Activated CD4-positive, alpha-beta T cell treated with anti-CD3 and anti-CD28 coated beads for 36 hours (primary cell): Measurements from ENCODE around the gene TGM2. TPM values are rescaled to one million over a fixed set of nuclear protein-coding genes. Genes with fewer than 3 reads are reported as not detected.

ENCODE experiments used
- ATAC-seq: fragments of 200-7000 bp; cut with Tn5 transposase; one replicate; pipeline ENCODE4 v1.10.0; 2021; ENCODE audit warnings: mild to moderate bottlenecking, moderate library complexity
- CTCF ChIA-PET: fragments of 350-600 bp; sonication (Branson Sonifier 250); formaldehyde crosslinking; loops from one replicate; lab custom pipeline; 2021; ENCODE audit warnings: antibody characterized with exemption; lab: Charles Lee
- POLR2A ChIA-PET: fragments of 350-600 bp; sonication (Branson Sonifier 250); formaldehyde crosslinking; loops from one replicate; lab custom pipeline; 2021; ENCODE audit warnings: antibody characterized with exemption, inconsistent platforms; lab: Charles Lee
- DNase-seq: peaks from one replicate; pipeline ENCODE4 v3.0.0-alpha.2; 2020
- H3K27ac Mint-ChIP-seq: one replicate; pipeline ENCODE4 v1.8.0; 2021; ENCODE audit warnings: mixed read lengths
- H3K27me3 Mint-ChIP-seq: one replicate; pipeline ENCODE4 v1.8.0; 2021; ENCODE audit warnings: mixed read lengths
- H3K36me3 Mint-ChIP-seq: one replicate; pipeline ENCODE4 v1.8.0; 2021; ENCODE audit warnings: low read depth, mixed read lengths
- H3K4me1 Mint-ChIP-seq: one replicate; pipeline ENCODE4 v1.8.0; 2021; ENCODE audit warnings: mixed read lengths
- H3K4me3 Mint-ChIP-seq: one replicate; pipeline ENCODE4 v1.8.0; 2021; ENCODE audit warnings: mild to moderate bottlenecking, moderate library complexity, mixed read lengths
- H3K9me3 Mint-ChIP-seq: one replicate; pipeline ENCODE4 v1.8.0; 2021; ENCODE audit warnings: low read depth, mixed read lengths
- intact Hi-C, 2 experiments: fragments of 100-400 bp; cut with DNase I in 1 of 2; cut with micrococcal nuclease in 1 of 2; formaldehyde crosslinking; loops; one replicate each; pipeline versions ENCODE4 v1.14.2 to v1.15.1; 2022 to 2024; cut with DNase I, micrococcal nuclease
- total RNA-seq, 2 experiments: library from RNA; stranded (reverse); gene quantifications; one replicate each; pipeline ENCODE4 v1.2.3, GENCODE V29; 2021

Gene TGM2
- total RNA-seq, 2 experiments from 2014 or later = 0.04 to 0.09 TPM

- Mint-ChIP-seq H3K27ac (no peak overlapping the region), H3K4me3 (no peak overlapping the region), H3K9me3 (no peaks in the 10 kb centered on the region), H3K4me1 (peaks cover 8% of the 10 kb centered on the region), H3K36me3 (no peaks in the 10 kb centered on the region), H3K27me3 (peaks cover 20% of the 10 kb centered on the region)
- ATAC-seq = no peak
- ChIA-PET CTCF (interaction anchor here (0.8 to 1.2 kb wide), 2 partner anchors 12 to 56 kb away, joined by 4 to 5 read pairs; no protein-coding TSS in a partner anchor), POLR2A (no interaction called here)
- intact Hi-C loops = loop anchor here (1.0 to 5.0 kb wide), 5 partner anchors 56 to 601 kb away; no protein-coding TSS in a partner anchor
- no peak for DNase-seq
Observed at GRCh38 chr20:38165966-38166702, 1.1 kb upstream of the TGM2 start.

- Mint-ChIP-seq H3K4me3 (no peak overlapping the region), H3K36me3 (no peaks in the 10 kb centered on the region), H3K27ac (no peak overlapping the region), H3K9me3 (no peaks in the 10 kb centered on the region), H3K4me1 (peaks cover 8% of the 10 kb centered on the region), H3K27me3 (peaks cover 20% of the 10 kb centered on the region)
- no peak for ATAC-seq
- DNase-seq = no peak
- ChIA-PET POLR2A (no interaction called here), CTCF (interaction anchor here (0.6 to 2.5 kb wide), 5 partner anchors 11 to 1734 kb away, joined by 3 to 10 read pairs (median 3); no protein-coding TSS in a partner anchor)
- intact Hi-C loops = loop anchor here (1.0 to 5.0 kb wide), 5 partner anchors 58 to 600 kb away; no protein-coding TSS in a partner anchor
Observed at GRCh38 chr20:38164624-38165088, 414 bp downstream of the TGM2 start.

- peaks cover 20% of the 10 kb centered on the region for H3K27me3 Mint-ChIP-seq
Observed at GRCh38 chr20:38164069-38164468, 1.0 kb downstream of the TGM2 start.

GRCh38 chr20:38162878-38163875 is 1.9 kb downstream of the TGM2 start:
- Mint-ChIP-seq H3K4me1 (peaks cover 4% of the 10 kb centered on the region), H3K9me3 (no peaks in the 10 kb centered on the region), H3K27ac (no peak overlapping the region), H3K27me3 (peaks cover 20% of the 10 kb centered on the region), H3K36me3 (no peaks in the 10 kb centered on the region), H3K4me3 (no peak overlapping the region)
- ChIA-PET POLR2A (no interaction called here), CTCF (interaction anchor here (0.6 to 2.5 kb wide), 3 partner anchors 49 to 105 kb away, joined by 3 to 10 read pairs (median 3); no protein-coding TSS in a partner anchor)
- intact Hi-C loops = no loop called here
- ATAC-seq (no peak), DNase-seq (no peak)

More at GRCh38 chr20:38164069-38164468, 1.0 kb downstream of the TGM2 start:
- no peak overlapping the region for H3K27ac Mint-ChIP-seq
- no peaks in the 10 kb centered on the region for H3K9me3 Mint-ChIP-seq
- H3K36me3 Mint-ChIP-seq = no peaks in the 10 kb centered on the region
- intact Hi-C loops = loop anchor here in 1 of 2 experiments (2.0 kb wide), 1 partner anchor 599 kb away; no protein-coding TSS in a partner anchor
- CTCF ChIA-PET = interaction anchor here (1.2 to 2.5 kb wide), 2 partner anchors 57 to 106 kb away, joined by 3 to 10 read pairs; no protein-coding TSS in a partner anchor
- DNase-seq (no peak), ATAC-seq (no peak)
- H3K4me3 Mint-ChIP-seq = no peak overlapping the region
- H3K4me1 Mint-ChIP-seq = peaks cover 8% of the 10 kb centered on the region
- POLR2A ChIA-PET = no interaction called here

- ATAC-seq (no peak), DNase-seq (no peak)
- Mint-ChIP-seq H3K4me1 (peaks cover 4% of the 10 kb centered on the region), H3K4me3 (no peak overlapping the region), H3K36me3 (no peaks in the 10 kb centered on the region), H3K9me3 (no peaks in the 10 kb centered on the region), H3K27ac (no peak overlapping the region), H3K27me3 (peaks cover 20% of the 10 kb centered on the region)
- CTCF ChIA-PET = interaction anchor here (0.7 to 1.5 kb wide), 4 partner anchors 48 to 129 kb away, joined by 3 to 7 read pairs (median 4); partner anchors contain the start of gene TTI1
- intact Hi-C loops = no loop called here
- POLR2A ChIA-PET = no interaction called here
Observed at GRCh38 chr20:38162149-38162548, 2.9 kb downstream of the TGM2 start.

- H3K4me3 Mint-ChIP-seq = no peak overlapping the region
- ChIA-PET CTCF (interaction anchor here (0.7 to 1.5 kb wide), 3 partner anchors 62 to 128 kb away, joined by 3 to 7 read pairs (median 4); partner anchors contain the start of gene TTI1), POLR2A (no interaction called here)
- H3K4me1 Mint-ChIP-seq = peaks cover 4% of the 10 kb centered on the region
- no peak overlapping the region for H3K27ac Mint-ChIP-seq
- H3K36me3 Mint-ChIP-seq = no peaks in the 10 kb centered on the region
- H3K9me3 Mint-ChIP-seq = no peaks in the 10 kb centered on the region
- no peak for ATAC-seq
- no peak for DNase-seq
- H3K27me3 Mint-ChIP-seq = peaks cover 20% of the 10 kb centered on the region
- intact Hi-C loops = no loop called here
Observed at GRCh38 chr20:38161412-38161774, 3.7 kb downstream of the TGM2 start.

GRCh38 chr20:38159957-38160756 is 4.9 kb downstream of the TGM2 start:
- ChIA-PET POLR2A (no interaction called here), CTCF (interaction anchor here (1.0 kb wide), 1 partner anchor 965 kb away, joined by 3 read pairs; no protein-coding TSS in a partner anchor)
- H3K4me3 Mint-ChIP-seq = no peak overlapping the region
- ATAC-seq = no peak
- intact Hi-C loops = no loop called here
- no peak for DNase-seq
- H3K27me3 Mint-ChIP-seq = peaks cover 11% of the 10 kb centered on the region
- H3K4me1 Mint-ChIP-seq = no peaks in the 10 kb centered on the region
- H3K27ac Mint-ChIP-seq = no peak overlapping the region
- H3K9me3 Mint-ChIP-seq = no peaks in the 10 kb centered on the region
- H3K36me3 Mint-ChIP-seq = no peaks in the 10 kb centered on the region

GRCh38 chr20:38159566-38159956 is 5.5 kb downstream of the TGM2 start:
- DNase-seq (no peak), ATAC-seq (no peak)
- H3K4me1 Mint-ChIP-seq = no peaks in the 10 kb centered on the region
- ChIA-PET CTCF (no interaction called here), POLR2A (no interaction called here)
- H3K36me3 Mint-ChIP-seq = no peaks in the 10 kb centered on the region
- peaks cover 7% of the 10 kb centered on the region for H3K27me3 Mint-ChIP-seq
- H3K27ac Mint-ChIP-seq = no peak overlapping the region
- H3K4me3 Mint-ChIP-seq = no peak overlapping the region
- intact Hi-C loops = no loop called here
- no peaks in the 10 kb centered on the region for H3K9me3 Mint-ChIP-seq

GRCh38 chr20:38158701-38159351 is 6.2 kb downstream of the TGM2 start:
- intact Hi-C loops = no loop called here
- Mint-ChIP-seq H3K36me3 (no peaks in the 10 kb centered on the region), H3K9me3 (no peaks in the 10 kb centered on the region), H3K4me3 (no peak overlapping the region), H3K27me3 (peaks cover 4% of the 10 kb centered on the region), H3K27ac (no peak overlapping the region), H3K4me1 (no peaks in the 10 kb centered on the region)
- no peak for ATAC-seq
- CTCF ChIA-PET = no interaction called here
- POLR2A ChIA-PET = no interaction called here
- DNase-seq = no peak
